Measurements from ENCODE around the gene P2RY2. TPM values are rescaled to one million over a fixed set of nuclear protein-coding genes. Genes with fewer than 3 reads are reported as not detected.

The P2RY2 gene
- total RNA-seq, 4 donors from 2014 or later: 4.5 to 7.5 (median 6.7) TPM

DNA sequence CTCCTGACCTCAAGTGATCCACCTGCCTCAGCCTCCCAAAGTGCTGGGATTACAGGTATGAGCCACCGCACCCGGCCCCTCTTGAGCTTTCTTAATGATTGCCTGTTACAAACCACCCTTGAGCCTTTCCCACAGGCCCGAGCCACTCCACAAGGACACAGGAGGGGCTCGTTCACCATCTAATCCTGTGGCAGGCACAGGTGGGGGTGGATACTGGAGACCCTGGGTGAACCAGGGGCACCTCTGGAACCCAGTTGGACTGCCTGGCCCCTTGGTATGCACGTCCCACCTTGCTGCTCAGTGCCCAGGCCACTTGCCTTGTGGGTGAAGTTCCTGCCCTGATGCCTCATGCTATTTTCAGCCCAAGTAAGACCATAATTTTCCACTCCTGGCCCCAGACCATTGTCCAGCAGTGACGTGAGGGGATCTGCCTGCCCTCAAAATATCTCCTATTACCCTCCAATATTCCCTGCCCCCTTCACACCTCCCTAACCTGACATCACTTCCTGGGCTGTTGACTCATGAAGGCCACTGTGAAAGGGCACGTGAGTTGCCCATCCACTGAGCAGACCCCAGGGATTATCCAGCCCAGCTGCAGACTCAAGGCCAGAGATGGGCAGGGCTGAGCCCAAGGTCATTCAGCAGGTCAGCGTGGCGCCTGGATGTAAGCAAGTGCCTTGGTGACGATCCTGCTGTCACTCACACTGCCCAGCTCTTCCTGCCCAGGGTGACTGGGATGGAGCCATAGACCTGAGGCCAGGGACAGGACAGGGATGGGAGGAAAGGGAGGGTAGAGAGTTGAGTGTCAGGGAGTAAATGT, 19.6 kb downstream of the P2RY2 start:
- TF ChIP-seq POLR2A (IDR thresholded peaks at IDR 0.05) (no peak), EP300 (IDR thresholded peaks at IDR 0.05) (no peak)
- TF ChIP-seq, protein P1, sequence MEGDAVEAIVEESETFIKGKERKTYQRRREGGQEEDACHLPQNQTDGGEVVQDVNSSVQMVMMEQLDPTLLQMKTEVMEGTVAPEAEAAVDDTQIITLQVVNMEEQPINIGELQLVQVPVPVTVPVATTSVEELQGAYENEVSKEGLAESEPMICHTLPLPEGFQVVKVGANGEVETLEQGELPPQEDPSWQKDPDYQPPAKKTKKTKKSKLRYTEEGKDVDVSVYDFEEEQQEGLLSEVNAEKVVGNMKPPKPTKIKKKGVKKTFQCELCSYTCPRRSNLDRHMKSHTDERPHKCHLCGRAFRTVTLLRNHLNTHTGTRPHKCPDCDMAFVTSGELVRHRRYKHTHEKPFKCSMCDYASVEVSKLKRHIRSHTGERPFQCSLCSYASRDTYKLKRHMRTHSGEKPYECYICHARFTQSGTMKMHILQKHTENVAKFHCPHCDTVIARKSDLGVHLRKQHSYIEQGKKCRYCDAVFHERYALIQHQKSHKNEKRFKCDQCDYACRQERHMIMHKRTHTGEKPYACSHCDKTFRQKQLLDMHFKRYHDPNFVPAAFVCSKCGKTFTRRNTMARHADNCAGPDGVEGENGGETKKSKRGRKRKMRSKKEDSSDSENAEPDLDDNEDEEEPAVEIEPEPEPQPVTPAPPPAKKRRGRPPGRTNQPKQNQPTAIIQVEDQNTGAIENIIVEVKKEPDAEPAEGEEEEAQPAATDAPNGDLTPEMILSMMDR (IDR thresholded peaks at IDR 0.05): no peak
- 72 to 78% methylated on average over 10 of the region's 10 CpGs for WGBS, 2 donors
- H3K36me3 ChIP-seq: no peaks in the 10 kb centered on the region
- no peak overlapping the region for H3K27ac ChIP-seq
- no peak overlapping the region for H3K4me3 ChIP-seq
- DNase-seq (ENCODE audit: low spot score in 2 of 2): no peak
- H3K27me3 ChIP-seq: no peaks in the 10 kb centered on the region
- H3K9me3 ChIP-seq: no peaks in the 10 kb centered on the region
- peaks cover 0 to 21% (median 0%) of the 10 kb centered on the region in 4 donors for H3K4me1 ChIP-seq

DNA sequence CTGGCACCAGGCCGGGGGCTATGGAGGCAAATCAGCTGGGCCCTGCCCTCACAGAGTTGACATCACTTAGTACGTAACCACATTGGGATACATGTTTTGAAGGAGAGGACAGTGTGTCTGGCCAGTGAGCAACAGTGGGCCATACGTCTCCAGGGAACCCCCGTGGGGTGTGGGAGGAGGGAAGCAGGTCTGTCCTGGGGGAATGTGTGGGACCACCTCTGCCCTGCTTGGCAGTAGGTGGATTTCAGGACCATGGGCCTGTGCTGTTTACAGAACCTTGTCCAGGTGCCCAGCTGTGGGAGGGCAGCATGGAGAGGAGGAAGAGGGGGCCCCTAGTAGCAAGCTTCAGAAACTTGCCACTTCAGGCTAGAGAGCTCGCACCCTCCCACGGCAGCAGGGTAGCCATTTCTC, 21.0 kb downstream of the P2RY2 start:
- H3K9me3 ChIP-seq: no peaks in the 10 kb centered on the region
- TF ChIP-seq POLR2A (IDR thresholded peaks at IDR 0.05) (no peak), EP300 (IDR thresholded peaks at IDR 0.05) (no peak)
- TF ChIP-seq, protein P1 (IDR thresholded peaks at IDR 0.05): no peak
- WGBS, 2 donors: 87% methylated on average over 6 of the region's 6 CpGs
- H3K36me3 ChIP-seq: no peaks in the 10 kb centered on the region
- peaks cover 0 to 23% (median 0%) of the 10 kb centered on the region in 4 donors for H3K4me1 ChIP-seq
- H3K27ac ChIP-seq: no peak overlapping the region
- no peaks in the 10 kb centered on the region for H3K27me3 ChIP-seq
- no peak for DNase-seq (ENCODE audit: low spot score in 2 of 2)
- no peak overlapping the region for H3K4me3 ChIP-seq

DNA sequence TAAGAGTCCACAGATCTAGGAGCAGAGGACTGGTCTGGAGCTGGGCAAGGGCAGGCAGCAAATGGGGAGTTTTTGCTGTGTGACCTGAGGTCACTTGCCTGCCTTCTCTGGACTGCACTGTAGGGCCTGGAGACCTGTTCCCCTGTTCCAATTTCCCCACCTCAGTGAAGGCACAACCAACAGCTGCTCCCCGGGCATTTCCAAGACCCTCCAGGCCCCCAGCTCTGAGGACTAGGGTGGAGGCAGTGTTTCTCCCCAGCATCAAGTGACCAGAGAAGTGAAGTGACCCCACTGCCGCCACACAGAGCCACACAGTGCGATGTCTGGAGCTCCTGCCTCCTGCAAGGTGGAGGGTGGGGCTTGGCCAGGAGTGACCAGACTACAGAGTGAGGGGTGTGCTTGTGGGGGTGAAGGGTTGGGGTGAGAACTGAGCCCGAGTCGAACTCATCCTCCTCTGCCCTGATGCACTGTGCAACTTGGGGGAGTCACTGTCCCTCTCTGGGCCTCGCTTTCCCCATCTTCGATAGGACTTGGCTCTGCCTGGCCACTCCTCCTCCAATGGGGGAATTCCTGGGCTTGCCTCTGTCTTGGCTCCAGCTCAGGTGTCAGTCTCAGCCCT, 21.6 kb downstream of the P2RY2 start:
- H3K9me3 ChIP-seq: no peaks in the 10 kb centered on the region
- no peak overlapping the region for H3K27ac ChIP-seq
- no peaks in the 10 kb centered on the region for H3K36me3 ChIP-seq
- no peaks in the 10 kb centered on the region for H3K27me3 ChIP-seq
- WGBS, 2 donors: 71 to 84% methylated on average over 7 of the region's 7 CpGs
- H3K4me3 ChIP-seq: no peak overlapping the region
- peaks cover 0 to 23% (median 0%) of the 10 kb centered on the region in 4 donors for H3K4me1 ChIP-seq
- no peak for DNase-seq (ENCODE audit: low spot score in 2 of 2)
- TF ChIP-seq, protein P1 (IDR thresholded peaks at IDR 0.05): no peak
- TF ChIP-seq POLR2A (IDR thresholded peaks at IDR 0.05) (no peak), EP300 (IDR thresholded peaks at IDR 0.05) (no peak)

DNA sequence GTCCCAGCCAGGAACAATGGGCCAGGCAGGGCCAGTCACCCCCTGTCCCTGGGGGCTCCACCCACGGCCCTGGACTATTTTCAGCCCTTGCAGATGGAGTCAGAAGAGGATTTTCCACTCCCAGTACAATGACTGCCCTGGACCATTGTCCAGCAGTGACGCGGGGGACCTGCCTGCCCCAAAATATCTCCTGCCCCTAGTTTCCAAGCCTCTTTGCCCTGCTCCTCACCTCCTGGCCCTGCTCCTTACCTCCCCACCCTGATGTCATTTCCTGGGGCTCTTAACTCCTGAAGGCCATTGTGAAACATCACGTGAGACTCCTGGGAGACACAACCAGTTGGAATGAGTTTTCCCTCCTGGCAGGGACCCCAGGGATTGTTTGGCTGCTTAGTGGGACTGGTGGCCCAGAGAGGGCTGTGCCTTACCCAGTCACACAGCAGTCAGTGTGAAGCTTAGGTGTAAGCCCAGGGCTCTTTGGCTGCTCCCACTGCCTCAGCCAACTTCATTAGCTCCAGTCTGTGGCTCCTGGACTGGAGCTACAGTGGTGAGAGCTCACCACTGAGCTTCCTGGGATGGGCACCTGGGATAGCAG, 22.2 kb downstream of the P2RY2 start:
- Histone ChIP-seq H3K36me3 (no peaks in the 10 kb centered on the region), H3K27me3 (no peaks in the 10 kb centered on the region), H3K4me1 (peaks cover 0 to 23% (median 0%) of the 10 kb centered on the region in 4 donors), H3K4me3 (no peak overlapping the region), H3K27ac (peak overlapping the region in 1 of 4 donors; percentile 20), H3K9me3 (no peaks in the 10 kb centered on the region)
- 48 to 49% methylated on average over 4 of the region's 4 CpGs for WGBS, 2 donors
- TF ChIP-seq EP300 (IDR thresholded peaks at IDR 0.05): no peak
- TF ChIP-seq POLR2A (IDR thresholded peaks at IDR 0.05): no peak
- TF ChIP-seq, protein P1 (IDR thresholded peaks at IDR 0.05): no peak
- no peak for DNase-seq (ENCODE audit: low spot score in 2 of 2)

DNA sequence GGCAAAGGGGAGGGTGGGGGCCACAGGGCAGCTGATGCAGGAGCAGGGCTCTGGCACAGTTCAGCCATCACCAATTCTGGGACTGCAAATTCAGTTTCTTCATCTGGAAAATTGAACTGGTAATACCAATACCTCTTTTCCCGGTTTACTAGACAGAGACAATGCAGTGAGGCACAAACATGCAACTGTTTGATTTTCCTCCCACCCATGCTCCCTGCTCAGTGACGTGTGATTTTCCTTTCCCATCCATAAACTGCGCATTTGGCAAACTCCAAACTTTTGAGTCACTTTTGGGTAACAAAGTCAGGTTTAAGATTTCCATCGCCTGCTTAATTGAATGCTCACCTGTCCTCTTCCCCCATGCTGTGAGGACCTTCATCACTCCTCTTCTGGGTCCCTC, 23.2 kb downstream of the P2RY2 start:
- H3K4me1 ChIP-seq: peaks cover 0 to 27% (median 0%) of the 10 kb centered on the region in 4 donors

More for the DNA sequence above, 23.2 kb downstream of the P2RY2 start:
- no peaks in the 10 kb centered on the region for H3K36me3 ChIP-seq
- DNase-seq (ENCODE audit: low spot score in 2 of 2): no peak
- no peaks in the 10 kb centered on the region for H3K27me3 ChIP-seq
- H3K27ac ChIP-seq: no peak overlapping the region
- no peaks in the 10 kb centered on the region for H3K9me3 ChIP-seq
- no peak overlapping the region for H3K4me3 ChIP-seq
- 75 to 81% methylated on average over 4 of the region's 4 CpGs for WGBS, 2 donors
- TF ChIP-seq POLR2A (IDR thresholded peaks at IDR 0.05) (no peak), EP300 (IDR thresholded peaks at IDR 0.05) (no peak)
- TF ChIP-seq, protein P1 (IDR thresholded peaks at IDR 0.05): no peak

Data from tibial nerve (tissue), 4 donors.